ENCODE measurements around the gene MED16. TPM values are rescaled to one million over a fixed set of nuclear protein-coding genes. Genes with fewer than 3 reads are reported as not detected.

The MED16 gene
- total RNA-seq, 1 experiment from 2014 or later: 22.4 TPM

DNA sequence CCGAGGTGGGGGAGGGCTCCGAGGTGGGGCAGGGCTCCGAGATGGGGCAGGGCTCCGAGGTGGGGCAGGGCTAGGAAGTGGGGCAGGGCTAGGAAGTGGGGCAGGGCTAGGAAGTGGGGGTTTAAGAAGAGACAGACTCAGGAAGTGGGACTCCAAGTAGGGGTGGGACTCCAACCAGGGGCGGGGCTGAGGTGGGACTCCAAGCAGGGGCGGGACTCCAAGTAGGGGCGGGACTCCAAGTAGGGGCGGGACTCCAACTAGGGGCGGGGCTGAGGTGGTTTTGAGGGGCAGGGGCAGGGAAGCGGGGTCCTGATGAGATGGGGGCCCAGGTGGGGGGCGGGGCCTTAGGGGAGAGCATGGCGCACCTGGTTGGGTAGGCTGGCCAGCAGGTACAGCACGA is 19.9 kb downstream of the MED16 start:
- intact Hi-C loops (cut with micrococcal nuclease; ENCODE audit: unreplicated experiment): no loop called here
- TF ChIP-seq, protein P1, sequence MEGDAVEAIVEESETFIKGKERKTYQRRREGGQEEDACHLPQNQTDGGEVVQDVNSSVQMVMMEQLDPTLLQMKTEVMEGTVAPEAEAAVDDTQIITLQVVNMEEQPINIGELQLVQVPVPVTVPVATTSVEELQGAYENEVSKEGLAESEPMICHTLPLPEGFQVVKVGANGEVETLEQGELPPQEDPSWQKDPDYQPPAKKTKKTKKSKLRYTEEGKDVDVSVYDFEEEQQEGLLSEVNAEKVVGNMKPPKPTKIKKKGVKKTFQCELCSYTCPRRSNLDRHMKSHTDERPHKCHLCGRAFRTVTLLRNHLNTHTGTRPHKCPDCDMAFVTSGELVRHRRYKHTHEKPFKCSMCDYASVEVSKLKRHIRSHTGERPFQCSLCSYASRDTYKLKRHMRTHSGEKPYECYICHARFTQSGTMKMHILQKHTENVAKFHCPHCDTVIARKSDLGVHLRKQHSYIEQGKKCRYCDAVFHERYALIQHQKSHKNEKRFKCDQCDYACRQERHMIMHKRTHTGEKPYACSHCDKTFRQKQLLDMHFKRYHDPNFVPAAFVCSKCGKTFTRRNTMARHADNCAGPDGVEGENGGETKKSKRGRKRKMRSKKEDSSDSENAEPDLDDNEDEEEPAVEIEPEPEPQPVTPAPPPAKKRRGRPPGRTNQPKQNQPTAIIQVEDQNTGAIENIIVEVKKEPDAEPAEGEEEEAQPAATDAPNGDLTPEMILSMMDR (IDR thresholded peaks at IDR 0.05; ENCODE audit: unreplicated experiment): no peak
- H3K36me3 Mint-ChIP-seq (ENCODE audit: insufficient read depth, unreplicated experiment): peaks cover 30% of the 10 kb centered on the region
- no peak for DNase-seq
- no peak overlapping the region for H3K4me3 Mint-ChIP-seq (ENCODE audit: low read depth, unreplicated experiment)
- no peaks in the 10 kb centered on the region for H3K9me3 Mint-ChIP-seq (ENCODE audit: low read depth, unreplicated experiment)
- no TSS peak for BruUV-seq (replicated peaks)
- H3K4me1 Mint-ChIP-seq (ENCODE audit: low read depth, unreplicated experiment): no peaks in the 10 kb centered on the region
- no peak overlapping the region for H3K27ac Mint-ChIP-seq (ENCODE audit: unreplicated experiment)
- CTCF ChIA-PET: no interaction called here
- H3K27me3 Mint-ChIP-seq (ENCODE audit: unreplicated experiment): no peaks in the 10 kb centered on the region

- Mint-ChIP-seq H3K4me1 (ENCODE audit: low read depth, unreplicated experiment) (no peaks in the 10 kb centered on the region), H3K27ac (ENCODE audit: unreplicated experiment) (no peak overlapping the region), H3K36me3 (ENCODE audit: insufficient read depth, unreplicated experiment) (peaks cover 30% of the 10 kb centered on the region), H3K9me3 (ENCODE audit: low read depth, unreplicated experiment) (no peaks in the 10 kb centered on the region), H3K4me3 (ENCODE audit: low read depth, unreplicated experiment) (no peak overlapping the region), H3K27me3 (ENCODE audit: unreplicated experiment) (no peaks in the 10 kb centered on the region)
- intact Hi-C loops (cut with micrococcal nuclease; ENCODE audit: unreplicated experiment): no loop called here
- TF ChIP-seq, protein P1 (IDR thresholded peaks at IDR 0.05; ENCODE audit: unreplicated experiment): no peak
- no TSS peak for BruUV-seq (replicated peaks)
- peak; percentile 34 for DNase-seq
- CTCF ChIA-PET: no interaction called here
These were observed 20.6 kb downstream of the MED16 start for GRCh38 chr19:872266-872951.

DNA sequence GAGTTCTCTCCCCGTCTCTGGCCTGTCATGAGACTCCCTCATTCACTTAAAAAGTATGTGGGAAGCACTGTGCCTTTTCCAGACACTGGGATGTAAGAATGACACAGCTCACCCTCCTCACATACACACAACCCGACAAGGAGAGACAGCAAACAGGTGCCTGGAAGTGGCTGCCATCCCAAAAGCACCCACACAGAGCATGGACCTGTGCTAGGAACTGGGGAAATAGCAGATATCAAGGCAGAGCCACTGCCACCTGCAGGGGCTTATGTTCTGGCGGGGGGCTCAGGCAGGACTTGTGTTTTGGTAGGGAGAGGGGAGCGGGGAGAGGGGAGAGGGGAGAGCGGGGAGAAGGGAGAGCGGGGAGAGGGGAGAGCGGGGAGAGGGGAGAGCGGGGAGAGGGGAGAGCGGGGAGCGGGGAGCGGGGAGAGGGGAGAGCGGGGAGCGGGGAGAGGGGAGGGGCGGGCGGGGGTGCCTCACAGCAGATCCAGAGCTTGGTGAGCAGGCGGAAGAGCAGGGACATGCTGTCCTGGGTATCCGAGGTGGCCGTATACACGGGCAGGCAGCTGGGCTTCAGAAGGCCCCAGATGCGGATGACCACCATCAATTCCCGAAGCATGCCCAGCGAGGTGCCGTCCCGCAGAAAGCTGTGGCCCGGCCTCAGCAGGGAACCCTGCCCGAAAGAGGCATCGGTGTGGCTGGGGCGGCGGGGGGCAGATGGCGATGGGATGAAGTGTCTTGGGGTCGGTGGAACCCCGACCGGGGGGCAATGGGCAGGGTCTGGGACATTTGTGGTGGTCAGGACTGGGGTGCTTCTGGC is 21.3 kb downstream of the MED16 start:
- no peaks in the 10 kb centered on the region for H3K4me1 Mint-ChIP-seq (ENCODE audit: low read depth, unreplicated experiment)
- no peak overlapping the region for H3K4me3 Mint-ChIP-seq (ENCODE audit: low read depth, unreplicated experiment)
- BruUV-seq (replicated peaks): no TSS peak
- no peaks in the 10 kb centered on the region for H3K9me3 Mint-ChIP-seq (ENCODE audit: low read depth, unreplicated experiment)
- no peaks in the 10 kb centered on the region for H3K27me3 Mint-ChIP-seq (ENCODE audit: unreplicated experiment)
- no peak for DNase-seq
- CTCF ChIA-PET: no interaction called here
- peaks cover 30% of the 10 kb centered on the region for H3K36me3 Mint-ChIP-seq (ENCODE audit: insufficient read depth, unreplicated experiment)
- intact Hi-C loops (cut with micrococcal nuclease; ENCODE audit: unreplicated experiment): no loop called here
- H3K27ac Mint-ChIP-seq (ENCODE audit: unreplicated experiment): no peak overlapping the region
- TF ChIP-seq, protein P1 (IDR thresholded peaks at IDR 0.05; ENCODE audit: unreplicated experiment): no peak

GRCh38 chr19:870963-871401 is 22.0 kb downstream of the MED16 start:
- CTCF ChIA-PET: no interaction called here
- intact Hi-C loops (cut with micrococcal nuclease; ENCODE audit: unreplicated experiment): no loop called here
- H3K36me3 Mint-ChIP-seq (ENCODE audit: insufficient read depth, unreplicated experiment): peaks cover 30% of the 10 kb centered on the region
- H3K27me3 Mint-ChIP-seq (ENCODE audit: unreplicated experiment): no peaks in the 10 kb centered on the region
- no TSS peak for BruUV-seq (replicated peaks)
- no peaks in the 10 kb centered on the region for H3K4me1 Mint-ChIP-seq (ENCODE audit: low read depth, unreplicated experiment)
- DNase-seq: no peak
- TF ChIP-seq, protein P1 (IDR thresholded peaks at IDR 0.05; ENCODE audit: unreplicated experiment): no peak
- H3K4me3 Mint-ChIP-seq (ENCODE audit: low read depth, unreplicated experiment): no peak overlapping the region
- no peaks in the 10 kb centered on the region for H3K9me3 Mint-ChIP-seq (ENCODE audit: low read depth, unreplicated experiment)
- H3K27ac Mint-ChIP-seq (ENCODE audit: unreplicated experiment): no peak overlapping the region

Measured in Calu3 (cell line).